Putamen (tissue), 1 donor: Measurements from ENCODE around the gene ALS2CL.
A peak's percentile ranks its signal among the peaks of the same experiment; 100 is the strongest.

ENCODE experiments used
- DNase-seq: peaks from one replicate; pipeline ENCODE4 v3.0.0-alpha.2; 2016; ENCODE audit warnings: low spot score

ALS2CL gene

GRCh38 chr3:46664188-46664970 lies 29.1 kb downstream of the ALS2CL start:
- no peak for DNase-seq

- DNase-seq, result no peak
Measured at GRCh38 chr3:46663591-46664135, 29.8 kb downstream of the ALS2CL start.

- DNase-seq, result peak; percentile 15
Measured at GRCh38 chr3:46662771-46663551, 30.5 kb downstream of the ALS2CL start.

DNA sequence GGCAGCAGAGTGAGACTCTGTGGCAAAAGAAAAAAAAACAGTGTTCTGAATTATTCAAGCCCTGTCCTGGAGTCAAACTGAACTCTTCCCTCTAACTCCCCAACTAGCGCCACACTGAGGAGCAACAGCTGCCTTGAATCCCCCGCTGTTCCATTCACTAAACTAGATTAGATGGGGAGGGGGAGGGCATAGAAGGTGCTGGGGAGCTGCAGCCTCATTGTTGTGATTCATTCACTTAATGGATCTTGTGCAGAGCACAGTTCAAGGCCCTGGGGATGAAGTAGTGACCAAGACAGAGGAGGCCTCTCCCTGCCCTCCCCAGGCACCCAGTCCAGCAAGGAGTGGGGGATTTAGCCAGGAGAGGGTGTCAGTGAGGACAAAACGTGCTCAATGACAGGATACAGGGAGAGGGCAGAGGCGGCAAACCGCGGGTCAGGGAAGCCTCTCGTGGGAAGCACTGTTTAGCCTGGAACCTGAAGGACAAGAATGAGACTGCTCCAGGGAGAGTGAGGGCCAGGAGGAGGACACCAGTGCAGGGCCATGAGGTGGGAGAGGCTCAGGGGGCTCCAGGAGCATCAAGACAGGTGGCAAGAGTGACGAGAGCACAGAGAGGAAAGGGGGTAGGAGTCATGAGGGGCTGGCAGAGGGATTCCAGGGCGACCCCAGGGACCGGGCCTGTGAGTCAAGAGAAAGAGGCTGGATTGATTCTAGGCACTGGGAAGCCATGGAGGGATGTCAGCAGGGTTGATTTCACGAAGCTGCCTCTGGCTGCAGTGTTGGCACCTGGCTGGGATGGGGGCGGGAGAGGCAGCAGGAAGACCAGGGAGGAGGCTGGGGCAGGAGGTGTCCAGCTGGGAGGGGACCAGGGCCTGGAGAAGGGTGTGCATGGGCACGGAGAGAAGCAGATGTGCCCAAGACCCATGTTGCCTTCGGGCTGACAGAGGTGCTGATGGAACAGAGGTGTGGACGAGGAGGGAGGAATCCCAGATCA lies 31.4 kb downstream of the ALS2CL start:
- no peak for DNase-seq

GRCh38 chr3:46660543-46661523 lies 32.6 kb downstream of the ALS2CL start:
- no peak for DNase-seq

DNA sequence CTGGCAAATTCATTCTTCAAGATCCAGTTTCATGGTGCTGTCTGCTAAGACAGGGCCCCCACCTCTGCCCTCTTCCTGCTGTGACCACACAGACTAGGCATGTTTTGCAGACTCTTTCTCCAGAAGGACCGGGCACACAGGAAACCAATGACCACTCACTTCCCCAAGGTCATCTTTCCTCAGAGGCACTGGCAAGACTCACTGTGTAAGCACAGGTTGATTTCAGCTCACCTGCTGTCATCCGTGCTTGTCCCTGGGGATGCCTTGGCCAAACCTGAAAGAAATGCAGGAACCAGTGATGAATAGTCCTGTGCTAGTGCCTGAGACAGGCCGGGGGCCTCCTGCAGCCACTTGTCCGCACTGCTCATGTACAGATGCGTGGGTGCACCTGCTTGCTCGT lies 33.5 kb downstream of the ALS2CL start:
- no peak for DNase-seq

DNA sequence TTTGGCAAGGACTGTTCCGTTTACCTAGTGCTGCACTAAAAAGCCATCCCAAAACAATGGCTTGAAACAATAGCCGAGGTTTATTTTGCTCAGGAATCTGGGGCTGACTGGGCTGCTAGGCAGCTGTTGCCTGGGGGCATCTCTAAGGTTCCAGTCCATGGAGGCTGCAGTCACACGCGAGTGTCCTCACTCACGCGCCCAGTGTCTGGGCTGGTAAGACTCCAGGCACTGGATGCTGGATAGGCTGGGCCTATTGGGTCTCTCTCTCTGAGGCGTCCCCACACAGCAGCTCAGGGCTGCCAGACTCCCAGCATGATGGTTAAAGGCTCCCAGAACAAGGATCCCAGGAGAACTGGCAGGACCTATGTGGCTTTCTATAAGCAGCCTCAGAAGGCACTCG lies 34.2 kb downstream of the ALS2CL start:
- no peak for DNase-seq

- DNase-seq, result no peak
Measured at GRCh38 chr3:46656778-46657556, 36.5 kb downstream of the ALS2CL start.

GRCh38 chr3:46655271-46655670 lies 38.2 kb downstream of the ALS2CL start:
- no peak for DNase-seq

- DNase-seq, result no peak
Measured at GRCh38 chr3:46651084-46651483, 42.4 kb downstream of the ALS2CL start.

DNA sequence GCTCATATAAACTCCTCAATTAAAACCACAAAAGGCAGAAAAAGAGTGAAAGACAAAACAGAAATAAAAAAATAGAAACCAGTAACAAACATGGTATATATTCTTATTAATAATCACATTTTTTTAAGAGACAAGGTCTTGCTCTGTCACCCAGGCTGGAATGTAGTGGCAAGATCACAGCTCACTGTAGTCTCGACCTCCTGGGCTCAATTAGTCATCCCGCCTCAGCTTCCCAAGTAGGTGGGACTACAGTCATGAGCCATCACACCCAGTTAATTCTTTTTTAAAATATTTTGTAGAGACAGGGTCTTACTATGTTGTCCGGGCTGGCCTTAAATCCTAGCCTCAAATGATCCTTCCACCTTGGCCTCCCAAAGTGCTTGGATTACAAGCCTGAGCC lies 44.0 kb downstream of the ALS2CL start:
- no peak for DNase-seq

- no peak for DNase-seq
Measured at GRCh38 chr3:46648096-46648495, 45.4 kb downstream of the ALS2CL start.

- DNase-seq, result no peak
Measured at GRCh38 chr3:46646700-46647099, 46.8 kb downstream of the ALS2CL start.

GRCh38 chr3:46643701-46644100 lies 49.8 kb downstream of the ALS2CL start:
- no peak for DNase-seq

- DNase-seq, result no peak
Measured at GRCh38 chr3:46642971-46643370, 50.5 kb downstream of the ALS2CL start.

DNA sequence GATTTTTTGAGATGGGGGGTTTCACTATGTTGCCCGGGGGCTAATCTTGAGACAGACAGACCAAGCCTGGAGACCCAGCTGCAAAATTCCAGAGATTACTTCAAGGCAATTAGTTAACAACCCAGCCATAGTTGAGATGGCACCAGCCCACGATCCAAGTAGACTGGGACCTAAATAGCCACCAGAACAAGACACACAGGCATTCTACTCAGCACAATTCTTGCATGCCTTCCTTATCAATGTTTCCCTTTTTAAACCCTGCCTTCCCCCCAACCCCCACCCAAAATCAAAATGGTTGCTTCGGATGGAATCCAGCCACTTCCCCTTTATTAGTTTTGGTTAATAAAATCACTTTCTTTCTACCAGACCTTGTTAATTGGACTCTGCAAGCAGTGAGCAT lies 52.6 kb downstream of the ALS2CL start:
- DNase-seq, result no peak

DNA sequence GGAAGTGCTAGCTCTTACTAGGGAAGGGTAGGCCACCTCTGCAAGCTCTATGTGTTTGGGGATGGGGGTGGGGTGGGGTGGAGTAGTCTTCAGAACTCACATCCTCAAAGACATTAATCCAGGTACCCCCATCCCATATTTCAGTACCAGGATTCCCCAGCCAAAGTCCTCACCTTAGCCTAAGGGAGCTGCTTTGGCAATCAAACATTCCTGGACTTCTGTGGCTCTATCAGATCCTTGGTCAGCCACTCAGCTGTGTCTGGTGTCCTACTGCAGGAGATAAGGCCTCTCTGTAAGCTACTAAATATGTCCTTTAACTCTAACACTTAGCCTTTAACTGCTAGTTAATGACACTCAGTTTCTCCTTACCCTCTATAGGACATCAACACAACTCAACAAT lies 54.3 kb downstream of the ALS2CL start:
- no peak for DNase-seq

DNA sequence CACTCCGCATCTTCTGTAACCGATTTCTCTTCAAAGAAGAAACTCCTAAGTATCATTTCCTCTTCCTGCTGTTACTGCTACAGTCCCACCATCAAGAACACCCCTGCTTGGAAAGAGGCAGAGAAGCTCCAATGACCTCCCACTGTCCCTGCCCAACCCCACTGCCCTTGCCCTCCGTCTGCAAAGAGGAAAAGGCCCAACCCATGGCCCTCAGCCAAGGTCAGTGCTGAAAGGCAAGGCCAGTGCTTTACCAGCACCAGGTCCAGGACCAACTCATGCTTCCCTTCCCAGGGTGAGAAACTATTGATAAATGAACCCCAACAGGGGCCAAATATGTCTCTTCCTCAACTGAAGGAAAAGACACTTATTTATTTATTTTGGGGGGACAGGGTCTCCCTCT lies 58.6 kb downstream of the ALS2CL start:
- DNase-seq, result no peak

- no peak for DNase-seq
Measured at GRCh38 chr3:46632792-46633191, 60.7 kb downstream of the ALS2CL start.
